GM12874 (cell line): Measurements from ENCODE around the gene ADORA1.

Source experiments
- CTCF ChIP-seq: IDR thresholded peaks from 2 replicates; pipeline ENCODE4 v1.5.1; 2011; ENCODE audit warnings: low read depth, mild to moderate bottlenecking, control low read depth, low read length, moderate library complexity; ENCODE audit not compliant: insufficient read depth

Gene ADORA1

GRCh38 chr1:203140743-203141520 lies 13.4 kb downstream of the ADORA1 start:
- TF ChIP-seq CTCF = no peak

- TF ChIP-seq CTCF = no peak
Measured at GRCh38 chr1:203142124-203142523, 14.6 kb downstream of the ADORA1 start.

GRCh38 chr1:203142684-203143408 lies 15.3 kb downstream of the ADORA1 start:
- TF ChIP-seq CTCF = no peak

GRCh38 chr1:203143641-203144040 lies 16.1 kb downstream of the ADORA1 start:
- TF ChIP-seq CTCF = no peak

- TF ChIP-seq CTCF = no peak
Measured at GRCh38 chr1:203144661-203145060, 17.1 kb downstream of the ADORA1 start.

- TF ChIP-seq CTCF = no peak
Measured at GRCh38 chr1:203145321-203146041, 18.0 kb downstream of the ADORA1 start.

GRCh38 chr1:203146042-203146369 lies 18.5 kb downstream of the ADORA1 start:
- TF ChIP-seq CTCF = no peak
